LHCN-M2 (cell line): ENCODE results near the gene TMEM174. TPM values are rescaled to one million over a fixed set of nuclear protein-coding genes. Genes with fewer than 3 reads are reported as not detected.
A peak's percentile ranks its signal among the peaks of the same experiment; 100 is the strongest.

Experiments
- DNase-seq: peaks from one replicate; pipeline ENCODE4 v3.0.0-alpha.2; 2012; ENCODE audit warnings: low read depth
- total RNA-seq: library from RNA; depleted of rRNA; stranded (reverse); fragments of >200 nt; gene quantifications from 2 replicates; pipeline ENCODE4 v1.2.3, GENCODE V29; 2014

The TMEM174 gene
- total RNA-seq, 1 experiment from 2014 or later = not detected

DNA sequence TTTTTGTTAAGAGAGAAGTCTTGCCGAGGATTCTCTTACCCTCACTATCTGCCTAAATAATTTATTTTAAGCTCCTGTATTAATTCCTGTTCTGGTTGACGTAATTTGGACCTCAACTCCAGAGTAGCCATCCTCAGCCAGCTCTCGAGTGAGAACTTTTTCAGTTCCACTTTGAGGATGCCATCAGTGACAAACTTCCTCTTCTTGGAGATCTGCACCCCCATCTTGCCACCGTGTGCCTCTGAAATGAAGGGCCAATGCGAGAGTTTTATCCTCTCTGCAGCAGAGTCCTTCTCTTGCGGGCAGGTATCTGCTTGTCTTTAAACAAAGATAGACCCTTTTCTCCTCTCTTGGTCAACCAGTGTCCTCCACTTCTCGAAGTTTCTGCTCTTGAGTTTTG is 19.5 kb upstream of the TMEM174 start:
- no peak for DNase-seq

DNA sequence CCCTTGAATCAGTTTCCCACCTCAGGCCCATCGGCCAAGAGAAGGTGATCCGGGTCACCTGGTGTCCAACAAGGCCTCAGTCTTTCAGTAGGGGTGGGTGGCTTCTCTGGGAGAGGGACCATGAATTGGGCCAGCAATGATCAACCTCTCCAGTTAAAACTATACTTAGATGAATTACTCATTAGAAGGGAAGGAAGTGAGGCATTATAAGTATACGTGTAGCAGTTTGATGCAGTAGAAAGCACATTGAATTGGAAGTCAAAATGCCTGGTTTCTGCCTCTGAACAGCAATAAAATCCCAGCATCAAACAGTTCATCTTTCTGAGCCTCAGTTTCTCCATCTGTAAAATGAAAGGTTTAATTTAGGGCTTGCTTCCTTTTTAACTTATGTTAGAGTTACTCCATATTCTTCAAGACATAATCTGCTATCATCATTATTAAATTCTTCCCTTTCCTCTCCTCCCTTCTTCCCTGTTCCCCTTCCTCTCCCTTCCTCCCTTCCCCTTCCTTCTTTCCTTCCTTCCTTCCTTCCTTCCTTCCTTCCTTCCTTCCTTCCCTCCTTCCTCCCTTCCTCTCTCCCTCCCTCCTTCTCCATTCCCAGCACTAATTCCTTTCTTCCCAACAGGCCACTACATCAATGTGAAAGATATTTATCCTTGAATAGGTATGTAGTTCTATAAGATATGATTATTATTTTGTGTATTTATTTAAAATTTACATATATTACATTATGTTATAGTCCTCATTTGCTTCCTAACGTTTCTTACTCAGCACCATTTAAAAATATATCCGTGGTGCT is 18.6 kb upstream of the TMEM174 start:
- no peak for DNase-seq

DNA sequence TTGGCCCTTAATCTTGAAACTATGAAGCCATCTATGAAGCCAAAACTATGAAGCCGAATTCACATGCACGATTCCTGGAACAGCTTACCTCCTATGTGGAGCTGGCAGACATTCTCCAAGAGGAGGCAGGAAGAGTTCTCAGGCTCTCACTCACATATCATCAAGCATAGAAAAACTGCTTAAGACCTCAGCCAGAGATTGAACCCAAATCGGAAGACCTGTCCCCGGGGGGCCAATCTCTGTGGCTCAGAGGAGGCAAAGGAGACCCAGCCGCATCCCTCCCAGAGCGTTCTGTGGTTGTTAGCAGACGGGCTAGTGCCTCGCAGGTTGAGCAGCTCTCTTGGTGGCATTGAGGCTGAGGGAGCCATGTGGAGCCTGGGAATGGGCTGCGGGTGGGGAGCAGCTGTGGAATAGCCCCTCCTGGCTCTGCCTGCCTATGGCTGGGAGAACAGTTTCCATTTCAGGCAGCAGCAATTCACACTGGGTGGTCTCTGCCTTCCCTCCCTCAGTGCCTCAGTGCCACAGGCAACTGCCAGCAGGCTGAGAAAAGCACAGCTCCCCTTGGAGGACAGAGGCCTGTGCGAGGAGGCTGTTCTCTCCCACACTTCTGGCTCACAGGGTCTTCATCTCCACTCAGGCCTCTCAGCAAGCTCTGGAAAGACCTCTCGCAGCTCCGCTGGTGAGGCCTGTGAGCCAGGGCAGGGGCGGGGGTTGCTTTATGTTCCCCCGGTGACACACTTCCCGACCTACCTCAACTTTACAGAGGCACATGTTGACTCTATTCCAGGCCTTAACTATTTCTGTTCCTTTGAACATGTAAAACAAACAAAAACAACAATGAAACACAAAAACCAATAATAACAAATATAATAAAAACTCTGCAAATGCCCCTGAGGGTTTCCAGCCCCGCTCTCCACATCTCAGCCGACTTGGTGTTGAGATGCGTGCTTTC is 17.4 kb upstream of the TMEM174 start:
- no peak for DNase-seq

DNA sequence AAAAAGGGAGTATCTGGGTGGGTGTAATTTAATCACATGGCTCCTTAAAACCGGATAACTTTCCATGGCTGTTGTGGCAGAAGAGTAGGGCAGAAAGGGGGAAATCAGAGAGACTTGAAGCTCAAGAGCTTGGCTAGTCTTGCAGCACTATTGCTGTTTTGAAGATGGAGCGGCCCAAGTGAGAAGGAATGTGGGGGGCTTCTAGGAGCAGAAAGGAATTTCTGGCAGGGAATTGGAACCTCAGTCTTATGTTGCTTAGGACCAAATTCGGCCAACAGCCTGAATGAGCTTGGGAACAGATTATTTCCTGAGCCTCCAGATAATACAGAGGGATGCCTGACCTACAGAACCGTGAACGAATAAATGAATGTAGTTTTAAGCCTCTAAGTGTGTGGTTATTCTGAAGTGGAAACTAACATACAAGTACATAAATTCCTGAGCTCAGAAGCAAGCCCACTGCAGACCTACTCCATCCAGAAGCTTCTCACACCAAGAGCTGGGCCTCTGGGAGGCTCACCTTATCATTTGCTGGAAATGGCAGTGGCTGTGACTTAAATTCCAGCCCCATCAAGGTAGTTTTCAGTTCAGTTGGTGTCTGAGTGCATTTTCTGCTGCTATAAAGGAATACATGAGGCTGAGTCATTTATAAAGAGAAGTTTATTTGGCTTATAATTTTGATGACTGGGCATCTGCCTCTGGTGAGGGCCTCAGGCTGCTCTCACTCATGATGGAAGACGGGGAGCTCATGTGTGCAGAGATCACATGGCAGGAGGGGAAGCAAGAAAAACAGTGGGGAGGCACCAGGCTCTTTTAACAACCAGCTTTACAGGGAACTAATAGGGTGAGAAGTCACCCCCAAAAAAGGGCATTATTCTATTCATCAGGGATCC is 15.3 kb upstream of the TMEM174 start:
- DNase-seq = no peak

DNA sequence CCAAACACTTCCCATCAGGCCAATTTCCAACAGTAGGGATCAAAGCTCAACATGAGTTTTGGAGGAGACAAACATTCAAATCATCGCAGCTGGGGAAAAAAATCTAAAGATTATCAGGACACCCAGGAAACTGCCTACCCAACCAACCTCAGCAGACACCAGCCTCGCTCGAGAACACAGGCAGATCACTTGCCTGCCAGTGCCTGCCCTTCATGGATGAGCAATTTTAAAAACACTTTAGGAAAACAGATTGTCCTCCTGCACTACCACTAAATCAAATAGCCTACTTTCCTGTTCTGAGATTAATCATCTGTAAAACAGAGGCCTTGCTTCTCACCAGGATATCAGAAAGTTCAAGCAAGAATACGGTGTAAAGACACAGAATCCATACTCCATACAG is 14.7 kb upstream of the TMEM174 start:
- no peak for DNase-seq

DNA sequence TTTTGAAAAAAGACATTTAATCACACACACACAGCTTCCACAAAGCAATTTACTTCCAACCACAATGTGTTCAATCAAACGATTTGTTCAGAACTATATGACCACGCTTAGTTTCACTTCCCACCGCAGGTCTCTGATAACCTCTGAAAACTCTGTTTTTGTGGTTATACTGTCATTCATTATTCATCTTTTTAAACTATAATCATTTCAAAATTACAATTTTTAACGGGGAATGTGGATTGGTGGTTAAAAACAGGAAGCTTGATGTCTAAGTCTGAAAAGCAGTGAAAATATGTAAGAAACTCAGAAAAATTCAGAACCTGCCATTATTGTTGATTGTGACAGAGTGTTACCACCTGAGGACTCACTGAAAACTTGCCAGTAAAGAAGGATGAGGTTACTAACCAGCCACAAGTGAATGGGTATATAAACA is 12.7 kb upstream of the TMEM174 start:
- peak; percentile 60 for DNase-seq

DNA sequence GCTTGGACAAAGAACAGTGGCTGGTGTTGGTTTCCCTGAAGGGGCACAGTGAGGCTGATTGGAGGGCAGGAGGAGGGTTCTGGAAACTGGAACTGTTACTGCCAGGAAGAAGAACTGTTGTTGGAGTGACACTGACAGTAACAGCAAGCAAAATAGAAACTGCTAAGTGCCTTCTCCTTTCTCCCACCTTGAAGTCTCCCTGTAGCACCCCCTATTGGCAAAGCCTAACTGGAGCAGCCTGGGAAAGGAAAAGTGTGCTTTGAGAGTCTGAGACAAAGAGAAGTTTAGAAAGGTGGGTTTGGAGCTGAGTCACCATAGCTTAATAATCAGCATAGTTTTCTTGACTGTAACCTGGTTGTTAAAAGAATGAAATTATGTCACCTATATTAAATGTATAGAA is 2.5 kb upstream of the TMEM174 start:
- peak; percentile 39 for DNase-seq

DNA sequence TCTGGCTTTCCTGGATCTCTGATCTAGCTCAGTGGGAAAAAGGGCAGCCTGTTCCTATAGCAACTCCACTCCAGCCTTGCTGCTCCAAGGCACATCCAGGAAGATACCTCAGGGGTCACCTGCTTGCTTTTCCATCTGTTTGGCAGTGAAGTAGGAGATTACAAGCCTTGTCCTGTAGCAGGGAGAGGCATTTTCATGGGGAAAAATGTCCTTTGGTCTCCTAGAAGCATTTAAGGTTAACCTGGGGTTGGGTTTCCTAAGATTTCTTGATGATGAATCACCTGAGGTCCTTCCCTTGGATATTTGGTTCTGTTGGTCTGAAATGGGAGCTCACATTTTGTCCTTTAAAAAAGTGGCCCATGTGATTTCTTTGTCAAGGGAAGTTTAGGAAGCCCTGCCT is 1.5 kb upstream of the TMEM174 start:
- no peak for DNase-seq

DNA sequence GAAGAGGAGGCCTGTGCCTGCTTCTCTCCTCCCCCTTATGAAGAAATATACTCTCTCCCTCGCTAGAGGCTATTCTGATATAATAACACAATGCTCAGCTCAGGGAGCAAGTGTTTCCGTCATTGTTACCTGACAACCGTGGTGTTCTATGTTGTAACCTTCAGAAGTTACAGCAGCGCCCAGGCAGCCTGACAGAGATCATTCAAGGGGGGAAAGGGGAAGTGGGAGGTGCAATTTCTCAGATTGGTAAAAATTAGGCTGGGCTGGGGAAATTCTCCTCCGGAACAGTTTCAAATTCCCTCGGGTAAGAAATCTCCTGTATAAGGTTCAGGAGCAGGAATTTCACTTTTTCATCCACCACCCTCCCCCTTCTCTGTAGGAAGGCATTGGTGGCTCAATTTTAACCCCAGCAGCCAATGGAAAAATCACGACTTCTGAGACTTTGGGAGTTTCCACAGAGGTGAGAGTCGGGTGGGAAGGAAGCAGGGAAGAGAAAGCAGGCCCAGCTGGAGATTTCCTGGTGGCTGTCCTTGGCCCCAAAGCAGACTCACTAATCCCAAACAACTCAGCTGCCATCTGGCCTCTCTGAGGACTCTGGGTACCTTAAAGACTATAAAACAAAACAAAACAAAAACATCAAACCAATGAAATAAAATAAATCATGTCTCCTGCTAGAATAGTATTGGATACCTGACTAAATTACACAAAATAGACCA is 1.3 kb downstream of the TMEM174 start:
- no peak for DNase-seq

DNA sequence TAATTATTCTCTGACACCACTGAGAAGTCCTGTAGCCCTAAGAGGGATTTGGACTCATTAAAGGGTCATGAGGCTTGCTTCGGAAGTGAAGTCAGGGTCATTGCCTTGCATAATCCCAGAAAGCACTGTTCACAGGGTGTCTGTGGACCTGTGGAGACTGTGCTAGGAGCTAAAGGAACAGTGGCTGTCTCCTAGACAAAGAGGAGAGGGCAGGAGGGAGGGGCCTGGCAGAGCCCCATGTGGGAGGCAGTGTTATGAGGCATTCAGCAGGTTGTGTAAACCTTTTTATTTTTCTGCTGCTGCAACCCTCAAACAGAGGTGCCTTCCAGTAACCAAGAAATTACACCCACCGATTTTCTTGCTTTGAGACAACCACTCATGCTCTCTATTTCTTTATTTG is 3.3 kb downstream of the TMEM174 start:
- no peak for DNase-seq

DNA sequence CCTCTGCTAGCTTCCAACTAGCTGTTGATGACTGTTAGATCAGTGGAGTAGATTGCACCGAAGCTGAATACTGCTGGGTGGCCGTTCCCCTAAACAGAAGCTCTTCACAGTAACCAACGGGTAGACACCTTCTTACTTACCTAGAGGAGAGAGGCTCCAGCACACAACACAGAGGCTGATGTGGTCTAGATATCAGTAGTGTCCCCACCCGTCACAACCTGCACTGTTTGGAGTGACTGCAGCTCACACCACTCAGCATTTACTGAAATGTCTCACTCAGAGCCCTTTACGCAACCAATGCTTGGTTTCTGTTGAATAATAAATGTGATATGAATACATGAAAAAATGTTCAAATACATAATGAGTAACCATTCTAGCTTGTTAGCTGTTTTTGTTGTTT is 5.3 kb downstream of the TMEM174 start:
- no peak for DNase-seq

DNA sequence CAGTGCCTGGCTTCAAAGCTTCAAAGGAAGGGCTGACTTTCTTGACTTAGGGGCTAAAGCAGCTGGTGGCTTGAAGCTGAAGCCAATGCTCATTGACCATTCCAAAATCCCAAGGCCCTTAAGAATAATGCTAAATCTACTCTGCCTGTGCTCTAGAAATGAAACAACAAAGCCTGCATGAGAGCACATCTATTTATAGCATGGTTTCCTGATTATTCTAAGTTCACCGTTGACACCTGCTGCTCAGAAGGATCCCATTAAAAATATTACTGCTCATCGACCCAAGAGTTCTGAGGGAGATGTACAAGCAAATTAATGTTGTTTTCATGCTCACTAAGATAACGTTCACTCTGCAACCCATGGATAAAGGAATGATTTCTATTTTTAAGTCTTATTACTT is 6.7 kb downstream of the TMEM174 start:
- no peak for DNase-seq

DNA sequence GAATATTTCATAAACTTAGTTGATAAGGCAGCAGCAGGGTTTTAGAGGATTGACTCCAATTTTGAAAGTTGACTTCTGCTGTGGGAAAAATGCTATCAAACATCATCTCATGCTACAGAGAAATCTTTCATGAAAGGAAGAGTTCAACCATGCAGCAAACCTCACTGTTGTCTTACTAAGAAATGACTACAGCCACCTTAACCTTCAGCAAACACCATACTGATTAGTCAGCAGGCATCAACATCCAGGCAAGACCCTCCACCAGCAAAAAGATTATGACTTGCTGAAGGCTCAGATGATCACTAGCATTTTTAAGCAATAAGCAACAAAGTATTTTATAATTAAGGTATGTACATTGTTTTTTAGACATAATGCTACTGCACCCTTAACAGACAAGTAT is 7.6 kb downstream of the TMEM174 start:
- DNase-seq = no peak

DNA sequence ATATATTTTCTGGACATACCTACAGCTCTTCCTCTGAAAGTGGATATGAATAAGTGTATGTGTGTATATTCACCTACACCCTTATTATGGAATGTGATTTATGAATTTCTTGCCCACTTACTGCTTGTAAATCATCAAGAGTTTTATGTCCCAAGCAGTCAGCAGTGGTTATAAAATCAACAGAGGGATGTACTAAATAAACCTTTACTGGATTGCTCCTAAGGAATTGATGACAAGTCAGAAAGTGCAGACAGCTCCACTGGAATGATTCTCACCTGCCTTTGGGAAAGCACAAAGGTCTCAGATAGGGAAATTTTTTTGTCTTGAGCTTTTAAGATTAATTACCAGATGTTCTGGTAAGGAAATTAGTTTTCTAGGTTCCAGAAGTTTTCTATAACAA is 9.3 kb downstream of the TMEM174 start:
- DNase-seq = no peak

DNA sequence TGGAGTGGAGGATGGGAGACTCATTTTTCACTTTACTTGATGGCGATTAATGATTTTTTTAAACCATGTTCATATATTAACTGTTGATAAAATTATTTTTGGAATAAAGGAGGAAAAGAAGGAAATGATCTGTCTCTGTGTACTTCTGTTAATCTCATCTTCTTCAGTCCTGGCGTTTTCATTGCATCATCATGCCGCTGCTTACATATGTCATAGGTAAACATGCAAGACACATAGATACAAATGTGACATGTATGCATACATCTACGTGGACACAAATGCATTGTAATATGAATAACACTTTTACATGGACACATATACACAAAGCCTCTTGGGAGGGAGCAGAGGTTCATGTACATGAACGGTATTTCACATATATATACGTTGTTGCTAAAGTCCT is 10.0 kb downstream of the TMEM174 start:
- DNase-seq = no peak

DNA sequence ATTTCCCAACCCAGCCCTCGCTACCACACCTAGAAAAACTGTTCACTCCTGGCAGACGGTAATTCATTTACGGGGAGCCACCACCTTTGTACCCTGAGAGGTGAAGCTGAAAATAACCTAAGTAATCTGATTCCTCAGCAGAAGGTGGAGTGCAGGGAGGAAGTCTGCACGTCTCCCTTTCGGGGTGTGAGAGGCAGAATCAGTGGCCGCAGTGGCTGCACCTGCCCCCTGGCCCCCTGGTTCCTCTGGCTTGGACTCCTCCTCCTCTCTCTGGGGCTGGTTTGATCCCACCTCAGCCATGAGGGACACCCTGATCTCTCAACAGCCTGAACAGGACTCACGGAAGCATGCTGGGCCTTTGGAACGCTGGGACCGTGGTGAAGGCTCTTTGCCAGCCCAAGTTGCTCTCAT is 10.5 kb downstream of the TMEM174 start:
- no peak for DNase-seq

DNA sequence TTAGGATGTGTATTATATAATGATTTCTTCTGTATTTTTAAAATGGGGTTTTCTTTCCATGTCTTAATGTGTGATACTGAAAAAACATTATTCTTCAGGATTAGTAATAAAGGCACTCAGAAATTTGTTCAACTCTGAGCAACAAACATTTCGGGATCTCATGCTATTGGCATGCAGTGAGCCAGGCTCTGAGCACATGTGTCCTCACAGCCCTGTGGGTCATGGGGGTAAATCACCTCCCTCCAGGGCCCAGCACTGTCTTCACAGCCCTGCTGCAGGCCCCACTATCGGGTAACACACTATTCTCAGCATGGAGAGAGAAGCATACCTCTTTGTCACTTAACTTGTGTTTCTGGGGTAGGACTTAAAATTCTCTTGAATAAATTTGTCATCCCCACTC is 14.0 kb downstream of the TMEM174 start:
- DNase-seq = peak; percentile 26

DNA sequence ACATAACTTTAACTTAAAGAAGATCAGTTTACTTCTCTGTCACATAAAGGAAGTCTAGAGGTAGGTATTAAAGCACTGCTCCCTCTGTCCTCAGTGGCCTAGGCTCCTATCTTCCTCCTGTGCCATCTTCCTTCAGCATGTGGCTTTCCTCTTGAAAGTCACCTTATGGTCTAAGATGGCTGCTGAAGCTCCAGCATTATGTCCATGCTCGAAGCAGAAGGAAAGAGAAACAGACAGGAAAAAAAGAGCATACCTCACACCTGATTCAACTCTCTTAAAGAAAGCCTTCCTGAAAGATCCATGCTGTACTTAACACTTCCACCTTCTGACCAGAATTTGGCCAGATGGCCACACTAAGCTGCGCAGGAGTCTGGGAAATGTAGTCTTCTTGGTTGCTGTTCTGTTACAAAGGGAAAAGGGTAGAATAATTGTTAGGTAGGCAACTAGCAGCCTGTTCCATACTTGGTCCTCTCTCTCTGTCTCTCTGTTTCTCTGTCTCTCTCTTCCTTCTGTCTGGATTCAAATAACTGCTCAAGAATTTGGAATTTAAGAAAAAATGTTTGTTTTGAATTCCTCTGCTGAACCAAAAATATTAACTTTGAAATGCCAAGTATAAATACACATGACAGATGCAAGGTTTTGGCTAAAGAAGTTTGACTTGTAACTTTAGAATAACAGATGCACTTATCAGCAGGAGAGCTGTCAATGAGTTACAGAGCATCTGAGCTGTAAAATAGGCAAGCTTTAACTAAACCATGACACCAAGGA is 16.0 kb downstream of the TMEM174 start:
- DNase-seq = peak; percentile 49

DNA sequence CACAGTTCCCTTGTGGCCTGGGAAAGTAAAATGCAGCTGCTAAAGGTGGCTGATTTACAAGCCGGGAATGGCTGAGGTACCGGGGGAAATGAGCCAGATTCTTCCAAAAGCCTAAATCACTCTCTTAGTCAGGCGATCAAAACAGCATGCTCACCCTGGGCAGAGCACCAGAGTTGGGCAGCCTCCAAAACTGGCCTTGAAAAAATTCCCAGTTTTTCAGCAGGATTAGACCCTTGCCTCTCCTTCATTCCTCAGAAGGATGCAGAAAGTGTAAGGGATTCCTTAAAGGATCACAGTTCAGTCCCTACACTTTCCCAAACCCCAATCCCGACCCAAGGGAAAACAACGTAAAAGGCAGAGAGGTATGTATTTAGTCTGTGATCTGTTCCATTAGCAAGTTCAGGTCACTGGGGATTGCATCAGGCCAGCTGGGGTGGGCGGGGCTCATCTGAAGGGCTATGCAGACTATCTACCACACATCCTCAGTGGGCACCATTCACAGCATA is 16.9 kb downstream of the TMEM174 start:
- peak; percentile 75 for DNase-seq

DNA sequence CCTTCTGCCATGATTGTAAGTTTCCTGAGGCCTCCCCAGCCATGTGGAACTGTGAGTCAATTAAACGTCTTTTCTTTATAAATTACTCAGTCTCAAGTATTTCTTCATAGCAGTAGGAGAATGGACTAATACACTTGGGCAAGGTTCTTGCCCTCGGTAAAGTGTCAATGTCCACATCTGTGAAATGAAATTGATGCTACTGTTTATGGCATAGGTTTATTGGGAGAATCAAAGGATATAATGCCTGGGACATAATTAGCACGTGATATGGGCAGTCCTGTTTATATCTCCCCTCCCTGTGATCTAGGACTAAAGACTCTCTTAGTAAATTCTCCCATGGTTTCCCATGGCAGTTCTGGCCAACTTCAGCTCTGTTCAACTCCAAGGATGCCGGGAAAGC is 19.4 kb downstream of the TMEM174 start:
- no peak for DNase-seq
